GM12878 (cell line): Measurements from ENCODE around the gene RAP2C. TPM values are rescaled to one million over a fixed set of nuclear protein-coding genes. Genes with fewer than 3 reads are reported as not detected.

ENCODE experiments used
- ATF2 ChIP-seq: IDR thresholded peaks from 2 replicates; pipeline ENCODE4 v1.6.1; 2012; ENCODE audit warnings: low read length, inconsistent platforms
- ATF3 ChIP-seq: IDR thresholded peaks from 2 replicates; pipeline ENCODE4 v1.6.1; 2011; ENCODE audit warnings: low read depth, mild to moderate bottlenecking, low read length, moderate library complexity, borderline replicate concordance; ENCODE audit errors: extremely low read depth
- BCLAF1 ChIP-seq: fragments of 450-650 bp; IDR thresholded peaks from 2 replicates; pipeline ENCODE4 v1.6.1; 2017; ENCODE audit warnings: antibody characterized with exemption, mild to moderate bottlenecking, moderate library complexity
- BRCA1 ChIP-seq: IDR thresholded peaks from 2 replicates; pipeline ENCODE4 v1.6.1; 2011; ENCODE audit warnings: low read depth, low read length, improper control_type of control experiment
- CBFB ChIP-seq: IDR thresholded peaks from 2 replicates; pipeline ENCODE4 v1.6.1; 2016; ENCODE audit warnings: antibody characterized with exemption, low read depth
- E2F4 ChIP-seq: IDR thresholded peaks from 2 replicates; pipeline ENCODE4 v1.6.1; 2012; ENCODE audit warnings: low read depth, low read length, improper control_type of control experiment
- EP300 ChIP-seq, 2 experiments: fragments of 150-350 bp in 1 of 2; IDR thresholded peaks; 2 replicates each; pipeline ENCODE4 v1.6.1; 2011 to 2012; ENCODE audit warnings: low read depth in 2 of 2, low read length in 2 of 2, borderline replicate concordance in 1 of 2, improper control_type of control experiment in 1 of 2, inconsistent platforms in 1 of 2; ENCODE audit not compliant: control insufficient read depth in 1 of 2
- FOXM1 ChIP-seq: IDR thresholded peaks from 2 replicates; pipeline ENCODE4 v1.6.1; 2012; ENCODE audit warnings: low read depth, mild to moderate bottlenecking, inconsistent platforms, low read length, moderate library complexity
- HDAC2 ChIP-seq: fragments of 200-600 bp; sonication (generic); IDR thresholded peaks from 2 replicates; pipeline ENCODE4 v1.6.1; 2017
- IKZF1 ChIP-seq: fragments of 450-650 bp; conservative IDR thresholded peaks from 2 replicates; pipeline ENCODE4 v1.6.1; 2017; ENCODE audit warnings: antibody characterized with exemption, mild to moderate bottlenecking
- MEF2A ChIP-seq: IDR thresholded peaks from 2 replicates; pipeline ENCODE4 v1.6.1; 2011; ENCODE audit warnings: low read depth, mild to moderate bottlenecking, low read length, moderate library complexity; ENCODE audit not compliant: insufficient read depth
- MLLT1 ChIP-seq: fragments of 450-650 bp; IDR thresholded peaks from 2 replicates; pipeline ENCODE4 v1.6.1; 2016; ENCODE audit warnings: mild to moderate bottlenecking
- MTA2 ChIP-seq: fragments of 450-650 bp; IDR thresholded peaks from 2 replicates; pipeline ENCODE4 v1.6.1; 2016; ENCODE audit warnings: low read depth, mild to moderate bottlenecking, moderate library complexity
- PAX5 ChIP-seq: IDR thresholded peaks from 2 replicates; pipeline ENCODE4 v1.6.1; 2011; ENCODE audit warnings: low read depth, low read length, borderline replicate concordance
- PKNOX1 ChIP-seq: fragments of 450-650 bp; IDR thresholded peaks from 2 replicates; pipeline ENCODE4 v1.6.1; 2016; ENCODE audit warnings: mild to moderate bottlenecking
- SIX5 ChIP-seq: IDR thresholded peaks from 2 replicates; pipeline ENCODE4 v1.6.1; 2011; ENCODE audit warnings: mild to moderate bottlenecking, low read depth, low read length, moderate library complexity; ENCODE audit not compliant: severe bottlenecking
- TCF3 ChIP-seq: IDR thresholded peaks from 2 replicates; pipeline ENCODE4 v1.6.1; 2012; ENCODE audit warnings: low read depth, mild to moderate bottlenecking, low read length, borderline replicate concordance; ENCODE audit not compliant: insufficient read depth
- ZBTB33 ChIP-seq: fragments of 450-650 bp; IDR thresholded peaks from 2 replicates; pipeline ENCODE4 v1.6.1; 2017; ENCODE audit warnings: mild to moderate bottlenecking
- polyA plus RNA-seq, 11 experiments: library from polyadenylated mRNA; depleted of rRNA in 4 of 11; unstranded in 6 of 11; stranded (reverse) in 5 of 11; fragments of >200 nt; fragmentation: Nextera tagmentation in 4 of 11; fragmentation: Illumina TruSeq in 1 of 11; extraction: Ambion mirVana in 4 of 11; extraction: Trizol in 1 of 11; gene quantifications; 1 replicate in 1 of 11; 2 replicates in 10 of 11; pipeline versions ENCODE4 v1.2.1 to v1.2.3, GENCODE V29; 2011 to 2016; ENCODE audit warnings: inconsistent platforms in 2 of 11, missing spikeins in 2 of 11, low read depth in 1 of 11
- total RNA-seq, 4 experiments: library from RNA; depleted of rRNA in 3 of 4; stranded (reverse); fragments of >200 nt in 3 of 4; fragmentation: Illumina TruSeq in 1 of 4; extraction: Trizol in 1 of 4; gene quantifications; 2 replicates each; pipeline versions ENCODE4 v1.2.1 to v1.2.3, GENCODE V29; 2013 to 2021

The RAP2C gene
- total and polyA plus RNA-seq, 10 of the 15 experiments (the other 5 are each of a cell fraction or from before 2014, with no cell fraction given), result 17.1 to 32.1 (median 25.4) TPM

- TF ChIP-seq BCLAF1 (no peak), PKNOX1 (no peak), SIX5 (no peak), MTA2 (no peak), TCF3 (no peak), CBFB (no peak), FOXM1 (no peak), HDAC2 (no peak), ZBTB33 (no peak), MEF2A (0 out of 2 replicates have a peak, but pooled peaks have one; percentile 16), ATF3 (no peak), IKZF1 (peak; percentile 72), PAX5 (0 out of 2 replicates have a peak, but pooled peaks have one; percentile 1), ATF2 (no peak), E2F4 (no peak), MLLT1 (0 out of 2 replicates have a peak, but pooled peaks have one; percentile 30), EP300 (IDR thresholded peaks at IDR 0.05; ENCODE audit: borderline replicate concordance in 1 of 2, control insufficient read depth in 1 of 2, low read depth in 2 of 2, low read length in 2 of 2) (no peak; a peak in 1 of 4 replicates), BRCA1 (no peak)
Measured at GRCh38 chrX:132217203-132218073, 1.8 kb downstream of the RAP2C start (continued).
